Measurements from ENCODE around the gene FBXW5. TPM values are rescaled to one million over a fixed set of nuclear protein-coding genes. Genes with fewer than 3 reads are reported as not detected.

The FBXW5 gene
- total RNA-seq, 1 experiment from 2014 or later: 70.5 TPM

DNA sequence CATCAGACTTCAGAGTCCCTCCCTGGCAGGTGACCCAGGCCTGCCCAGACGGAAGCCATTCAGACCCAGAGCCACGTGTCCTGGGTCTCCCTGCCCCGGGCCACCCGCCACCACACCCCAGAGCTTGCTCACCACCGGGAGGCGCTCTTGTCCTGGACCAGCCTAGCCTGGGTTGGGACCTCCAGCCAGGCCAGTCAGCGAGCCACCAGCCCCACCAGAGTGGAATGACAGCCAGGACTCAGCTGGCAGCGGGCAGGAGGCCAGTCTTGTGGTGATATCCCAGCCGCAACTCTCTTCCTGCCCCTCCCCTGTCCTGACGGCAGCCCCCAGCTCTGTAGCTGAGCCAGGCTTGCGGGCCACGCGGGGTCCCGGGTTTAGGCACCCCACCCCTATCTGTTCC is 31.1 kb upstream of the FBXW5 start:
- ATAC-seq (peak; percentile 21), DNase-seq (ENCODE audit: low spot score) (peak; percentile 89)
- peaks cover 3% of the 10 kb centered on the region; the same call in 1 of the 2 replicates for H3K4me1 Mint-ChIP-seq
- CTCF ChIA-PET: interaction anchor here (0.5 to 6.2 kb wide), 29 partner anchors 9 to 613 kb away, joined by 3 to 117 read pairs (median 4); partner anchors contain the start of genes ABCA2, CLIC3, FBXW5 and FUT7
- no peaks in the 10 kb centered on the region for H3K36me3 Mint-ChIP-seq
- H3K4me3 Mint-ChIP-seq: no peak overlapping the region
- H3K27ac Mint-ChIP-seq: no peak overlapping the region
- POLR2A ChIA-PET: no interaction called here
- H3K9me3 Mint-ChIP-seq: no peaks in the 10 kb centered on the region
- peaks cover 3% of the 10 kb centered on the region; the same call in 1 of the 2 replicates for H3K27me3 Mint-ChIP-seq (ENCODE audit: low read depth)
- TF ChIP-seq, protein P1, sequence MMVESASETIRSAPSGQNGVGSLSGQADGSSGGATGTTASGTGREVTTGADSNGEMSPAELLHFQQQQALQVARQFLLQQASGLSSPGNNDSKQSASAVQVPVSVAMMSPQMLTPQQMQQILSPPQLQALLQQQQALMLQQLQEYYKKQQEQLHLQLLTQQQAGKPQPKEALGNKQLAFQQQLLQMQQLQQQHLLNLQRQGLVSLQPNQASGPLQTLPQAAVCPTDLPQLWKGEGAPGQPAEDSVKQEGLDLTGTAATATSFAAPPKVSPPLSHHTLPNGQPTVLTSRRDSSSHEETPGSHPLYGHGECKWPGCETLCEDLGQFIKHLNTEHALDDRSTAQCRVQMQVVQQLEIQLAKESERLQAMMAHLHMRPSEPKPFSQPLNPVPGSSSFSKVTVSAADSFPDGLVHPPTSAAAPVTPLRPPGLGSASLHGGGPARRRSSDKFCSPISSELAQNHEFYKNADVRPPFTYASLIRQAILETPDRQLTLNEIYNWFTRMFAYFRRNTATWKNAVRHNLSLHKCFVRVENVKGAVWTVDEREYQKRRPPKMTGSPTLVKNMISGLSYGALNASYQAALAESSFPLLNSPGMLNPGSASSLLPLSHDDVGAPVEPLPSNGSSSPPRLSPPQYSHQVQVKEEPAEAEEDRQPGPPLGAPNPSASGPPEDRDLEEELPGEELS (CRISPR knock-in tag; IDR thresholded peaks at IDR 0.05): no peak
- TF ChIP-seq, protein P2, sequence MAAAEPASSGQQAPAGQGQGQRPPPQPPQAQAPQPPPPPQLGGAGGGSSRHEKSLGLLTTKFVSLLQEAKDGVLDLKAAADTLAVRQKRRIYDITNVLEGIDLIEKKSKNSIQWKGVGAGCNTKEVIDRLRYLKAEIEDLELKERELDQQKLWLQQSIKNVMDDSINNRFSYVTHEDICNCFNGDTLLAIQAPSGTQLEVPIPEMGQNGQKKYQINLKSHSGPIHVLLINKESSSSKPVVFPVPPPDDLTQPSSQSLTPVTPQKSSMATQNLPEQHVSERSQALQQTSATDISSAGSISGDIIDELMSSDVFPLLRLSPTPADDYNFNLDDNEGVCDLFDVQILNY (CRISPR knock-in tag; IDR thresholded peaks at IDR 0.05): no peak
- TF ChIP-seq TP53 (CRISPR knock-in tag; IDR thresholded peaks at IDR 0.05) (no peak), GRHL2 (CRISPR knock-in tag; IDR thresholded peaks at IDR 0.05; ENCODE audit: insufficient replicate concordance, severe bottlenecking) (no peak), ZNF671 (CRISPR knock-in tag; IDR thresholded peaks at IDR 0.05) (no peak), KAT7 (CRISPR knock-in tag; IDR thresholded peaks at IDR 0.05; ENCODE audit: borderline replicate concordance) (no peak), PRRX2 (CRISPR knock-in tag; IDR thresholded peaks at IDR 0.05) (no peak), ELF4 (CRISPR knock-in tag; IDR thresholded peaks at IDR 0.05; ENCODE audit: low read depth) (no peak)
- TF ChIP-seq, protein P3, sequence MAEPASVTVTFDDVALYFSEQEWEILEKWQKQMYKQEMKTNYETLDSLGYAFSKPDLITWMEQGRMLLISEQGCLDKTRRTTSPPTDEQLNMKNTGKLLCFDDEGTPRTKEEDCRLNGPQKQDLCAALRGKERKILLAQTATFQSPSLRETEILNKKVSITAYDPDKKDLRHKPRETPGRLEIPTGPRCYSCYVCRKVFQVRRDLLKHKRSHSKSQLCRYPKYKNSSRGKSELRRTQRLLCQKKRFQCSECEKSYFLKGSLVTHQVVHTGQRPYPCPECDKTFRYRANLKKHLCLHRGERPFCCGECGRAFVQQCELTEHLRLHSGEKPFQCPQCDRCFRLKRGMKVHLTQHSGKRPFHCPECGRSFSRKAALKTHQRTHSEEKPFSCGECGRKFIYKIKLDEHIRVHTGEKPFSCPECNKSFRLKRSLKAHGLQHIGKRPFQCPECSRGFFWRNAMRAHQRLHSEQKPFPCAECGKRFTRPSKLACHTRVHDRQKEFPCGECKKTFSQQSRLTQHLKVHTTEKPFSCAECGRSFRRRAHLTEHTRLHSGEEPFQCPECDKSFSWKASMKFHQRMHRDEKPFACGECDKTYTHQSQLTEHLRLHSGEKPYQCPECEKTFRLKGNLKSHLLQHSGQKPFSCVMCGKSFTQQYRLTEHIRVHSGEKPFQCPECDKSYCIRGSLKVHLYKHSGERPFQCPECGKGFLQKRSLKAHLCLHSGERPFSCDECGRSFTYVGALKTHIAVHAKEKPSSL (CRISPR knock-in tag; conservative IDR thresholded peaks at IDR 0.05): no peak
- TF ChIP-seq, protein P4, sequence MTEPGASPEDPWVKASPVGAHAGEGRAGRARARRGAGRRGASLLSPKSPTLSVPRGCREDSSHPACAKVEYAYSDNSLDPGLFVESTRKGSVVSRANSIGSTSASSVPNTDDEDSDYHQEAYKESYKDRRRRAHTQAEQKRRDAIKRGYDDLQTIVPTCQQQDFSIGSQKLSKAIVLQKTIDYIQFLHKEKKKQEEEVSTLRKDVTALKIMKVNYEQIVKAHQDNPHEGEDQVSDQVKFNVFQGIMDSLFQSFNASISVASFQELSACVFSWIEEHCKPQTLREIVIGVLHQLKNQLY (CRISPR knock-in tag; IDR thresholded peaks at IDR 0.05): no peak
- TF ChIP-seq, protein P5, sequence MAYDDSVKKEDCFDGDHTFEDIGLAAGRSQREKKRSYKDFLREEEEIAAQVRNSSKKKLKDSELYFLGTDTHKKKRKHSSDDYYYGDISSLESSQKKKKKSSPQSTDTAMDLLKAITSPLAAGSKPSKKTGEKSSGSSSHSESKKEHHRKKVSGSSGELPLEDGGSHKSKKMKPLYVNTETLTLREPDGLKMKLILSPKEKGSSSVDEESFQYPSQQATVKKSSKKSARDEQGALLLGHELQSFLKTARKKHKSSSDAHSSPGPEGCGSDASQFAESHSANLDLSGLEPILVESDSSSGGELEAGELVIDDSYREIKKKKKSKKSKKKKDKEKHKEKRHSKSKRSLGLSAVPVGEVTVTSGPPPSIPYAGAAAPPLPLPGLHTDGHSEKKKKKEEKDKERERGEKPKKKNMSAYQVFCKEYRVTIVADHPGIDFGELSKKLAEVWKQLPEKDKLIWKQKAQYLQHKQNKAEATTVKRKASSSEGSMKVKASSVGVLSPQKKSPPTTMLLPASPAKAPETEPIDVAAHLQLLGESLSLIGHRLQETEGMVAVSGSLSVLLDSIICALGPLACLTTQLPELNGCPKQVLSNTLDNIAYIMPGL (CRISPR knock-in tag; IDR thresholded peaks at IDR 0.05): 0 out of 2 replicates have a peak, but pooled peaks have one; percentile 58
- TF ChIP-seq, protein P6, sequence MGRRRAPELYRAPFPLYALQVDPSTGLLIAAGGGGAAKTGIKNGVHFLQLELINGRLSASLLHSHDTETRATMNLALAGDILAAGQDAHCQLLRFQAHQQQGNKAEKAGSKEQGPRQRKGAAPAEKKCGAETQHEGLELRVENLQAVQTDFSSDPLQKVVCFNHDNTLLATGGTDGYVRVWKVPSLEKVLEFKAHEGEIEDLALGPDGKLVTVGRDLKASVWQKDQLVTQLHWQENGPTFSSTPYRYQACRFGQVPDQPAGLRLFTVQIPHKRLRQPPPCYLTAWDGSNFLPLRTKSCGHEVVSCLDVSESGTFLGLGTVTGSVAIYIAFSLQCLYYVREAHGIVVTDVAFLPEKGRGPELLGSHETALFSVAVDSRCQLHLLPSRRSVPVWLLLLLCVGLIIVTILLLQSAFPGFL (CRISPR knock-in tag; IDR thresholded peaks at IDR 0.05; ENCODE audit: borderline replicate concordance): no peak
- TF ChIP-seq, protein P7, sequence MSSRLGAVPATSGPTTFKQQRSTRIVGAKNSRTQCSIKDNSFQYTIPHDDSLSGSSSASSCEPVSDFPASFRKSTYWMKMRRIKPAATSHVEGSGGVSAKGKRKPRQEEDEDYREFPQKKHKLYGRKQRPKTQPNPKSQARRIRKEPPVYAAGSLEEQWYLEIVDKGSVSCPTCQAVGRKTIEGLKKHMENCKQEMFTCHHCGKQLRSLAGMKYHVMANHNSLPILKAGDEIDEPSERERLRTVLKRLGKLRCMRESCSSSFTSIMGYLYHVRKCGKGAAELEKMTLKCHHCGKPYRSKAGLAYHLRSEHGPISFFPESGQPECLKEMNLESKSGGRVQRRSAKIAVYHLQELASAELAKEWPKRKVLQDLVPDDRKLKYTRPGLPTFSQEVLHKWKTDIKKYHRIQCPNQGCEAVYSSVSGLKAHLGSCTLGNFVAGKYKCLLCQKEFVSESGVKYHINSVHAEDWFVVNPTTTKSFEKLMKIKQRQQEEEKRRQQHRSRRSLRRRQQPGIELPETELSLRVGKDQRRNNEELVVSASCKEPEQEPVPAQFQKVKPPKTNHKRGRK (CRISPR knock-in tag; IDR thresholded peaks at IDR 0.05; ENCODE audit: borderline replicate concordance): no peak
- TF ChIP-seq, protein P8, sequence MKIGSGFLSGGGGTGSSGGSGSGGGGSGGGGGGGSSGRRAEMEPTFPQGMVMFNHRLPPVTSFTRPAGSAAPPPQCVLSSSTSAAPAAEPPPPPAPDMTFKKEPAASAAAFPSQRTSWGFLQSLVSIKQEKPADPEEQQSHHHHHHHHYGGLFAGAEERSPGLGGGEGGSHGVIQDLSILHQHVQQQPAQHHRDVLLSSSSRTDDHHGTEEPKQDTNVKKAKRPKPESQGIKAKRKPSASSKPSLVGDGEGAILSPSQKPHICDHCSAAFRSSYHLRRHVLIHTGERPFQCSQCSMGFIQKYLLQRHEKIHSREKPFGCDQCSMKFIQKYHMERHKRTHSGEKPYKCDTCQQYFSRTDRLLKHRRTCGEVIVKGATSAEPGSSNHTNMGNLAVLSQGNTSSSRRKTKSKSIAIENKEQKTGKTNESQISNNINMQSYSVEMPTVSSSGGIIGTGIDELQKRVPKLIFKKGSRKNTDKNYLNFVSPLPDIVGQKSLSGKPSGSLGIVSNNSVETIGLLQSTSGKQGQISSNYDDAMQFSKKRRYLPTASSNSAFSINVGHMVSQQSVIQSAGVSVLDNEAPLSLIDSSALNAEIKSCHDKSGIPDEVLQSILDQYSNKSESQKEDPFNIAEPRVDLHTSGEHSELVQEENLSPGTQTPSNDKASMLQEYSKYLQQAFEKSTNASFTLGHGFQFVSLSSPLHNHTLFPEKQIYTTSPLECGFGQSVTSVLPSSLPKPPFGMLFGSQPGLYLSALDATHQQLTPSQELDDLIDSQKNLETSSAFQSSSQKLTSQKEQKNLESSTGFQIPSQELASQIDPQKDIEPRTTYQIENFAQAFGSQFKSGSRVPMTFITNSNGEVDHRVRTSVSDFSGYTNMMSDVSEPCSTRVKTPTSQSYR (CRISPR knock-in tag; IDR thresholded peaks at IDR 0.05): no peak
- TF ChIP-seq, protein P9, sequence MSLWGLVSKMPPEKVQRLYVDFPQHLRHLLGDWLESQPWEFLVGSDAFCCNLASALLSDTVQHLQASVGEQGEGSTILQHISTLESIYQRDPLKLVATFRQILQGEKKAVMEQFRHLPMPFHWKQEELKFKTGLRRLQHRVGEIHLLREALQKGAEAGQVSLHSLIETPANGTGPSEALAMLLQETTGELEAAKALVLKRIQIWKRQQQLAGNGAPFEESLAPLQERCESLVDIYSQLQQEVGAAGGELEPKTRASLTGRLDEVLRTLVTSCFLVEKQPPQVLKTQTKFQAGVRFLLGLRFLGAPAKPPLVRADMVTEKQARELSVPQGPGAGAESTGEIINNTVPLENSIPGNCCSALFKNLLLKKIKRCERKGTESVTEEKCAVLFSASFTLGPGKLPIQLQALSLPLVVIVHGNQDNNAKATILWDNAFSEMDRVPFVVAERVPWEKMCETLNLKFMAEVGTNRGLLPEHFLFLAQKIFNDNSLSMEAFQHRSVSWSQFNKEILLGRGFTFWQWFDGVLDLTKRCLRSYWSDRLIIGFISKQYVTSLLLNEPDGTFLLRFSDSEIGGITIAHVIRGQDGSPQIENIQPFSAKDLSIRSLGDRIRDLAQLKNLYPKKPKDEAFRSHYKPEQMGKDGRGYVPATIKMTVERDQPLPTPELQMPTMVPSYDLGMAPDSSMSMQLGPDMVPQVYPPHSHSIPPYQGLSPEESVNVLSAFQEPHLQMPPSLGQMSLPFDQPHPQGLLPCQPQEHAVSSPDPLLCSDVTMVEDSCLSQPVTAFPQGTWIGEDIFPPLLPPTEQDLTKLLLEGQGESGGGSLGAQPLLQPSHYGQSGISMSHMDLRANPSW (CRISPR knock-in tag; conservative IDR thresholded peaks at IDR 0.05; ENCODE audit: low read depth): no peak
- TF ChIP-seq, protein P10, sequence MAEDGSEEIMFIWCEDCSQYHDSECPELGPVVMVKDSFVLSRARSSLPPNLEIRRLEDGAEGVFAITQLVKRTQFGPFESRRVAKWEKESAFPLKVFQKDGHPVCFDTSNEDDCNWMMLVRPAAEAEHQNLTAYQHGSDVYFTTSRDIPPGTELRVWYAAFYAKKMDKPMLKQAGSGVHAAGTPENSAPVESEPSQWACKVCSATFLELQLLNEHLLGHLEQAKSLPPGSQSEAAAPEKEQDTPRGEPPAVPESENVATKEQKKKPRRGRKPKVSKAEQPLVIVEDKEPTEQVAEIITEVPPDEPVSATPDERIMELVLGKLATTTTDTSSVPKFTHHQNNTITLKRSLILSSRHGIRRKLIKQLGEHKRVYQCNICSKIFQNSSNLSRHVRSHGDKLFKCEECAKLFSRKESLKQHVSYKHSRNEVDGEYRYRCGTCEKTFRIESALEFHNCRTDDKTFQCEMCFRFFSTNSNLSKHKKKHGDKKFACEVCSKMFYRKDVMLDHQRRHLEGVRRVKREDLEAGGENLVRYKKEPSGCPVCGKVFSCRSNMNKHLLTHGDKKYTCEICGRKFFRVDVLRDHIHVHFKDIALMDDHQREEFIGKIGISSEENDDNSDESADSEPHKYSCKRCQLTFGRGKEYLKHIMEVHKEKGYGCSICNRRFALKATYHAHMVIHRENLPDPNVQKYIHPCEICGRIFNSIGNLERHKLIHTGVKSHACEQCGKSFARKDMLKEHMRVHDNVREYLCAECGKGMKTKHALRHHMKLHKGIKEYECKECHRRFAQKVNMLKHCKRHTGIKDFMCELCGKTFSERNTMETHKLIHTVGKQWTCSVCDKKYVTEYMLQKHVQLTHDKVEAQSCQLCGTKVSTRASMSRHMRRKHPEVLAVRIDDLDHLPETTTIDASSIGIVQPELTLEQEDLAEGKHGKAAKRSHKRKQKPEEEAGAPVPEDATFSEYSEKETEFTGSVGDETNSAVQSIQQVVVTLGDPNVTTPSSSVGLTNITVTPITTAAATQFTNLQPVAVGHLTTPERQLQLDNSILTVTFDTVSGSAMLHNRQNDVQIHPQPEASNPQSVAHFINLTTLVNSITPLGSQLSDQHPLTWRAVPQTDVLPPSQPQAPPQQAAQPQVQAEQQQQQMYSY (CRISPR knock-in tag; IDR thresholded peaks at IDR 0.05): no peak

Data from WTC11 (cell line).